ENCODE results near the gene NAGK. TPM values are rescaled to one million over a fixed set of nuclear protein-coding genes. Genes with fewer than 3 reads are reported as not detected.
"Not testable (repeated sequence)": the region's sequence is repeated elsewhere in the genome, so short reads cannot be mapped to it uniquely, and the experiment has no call there.

The NAGK gene
- total RNA-seq, 1 experiment from 2014 or later = 58.9 TPM

DNA sequence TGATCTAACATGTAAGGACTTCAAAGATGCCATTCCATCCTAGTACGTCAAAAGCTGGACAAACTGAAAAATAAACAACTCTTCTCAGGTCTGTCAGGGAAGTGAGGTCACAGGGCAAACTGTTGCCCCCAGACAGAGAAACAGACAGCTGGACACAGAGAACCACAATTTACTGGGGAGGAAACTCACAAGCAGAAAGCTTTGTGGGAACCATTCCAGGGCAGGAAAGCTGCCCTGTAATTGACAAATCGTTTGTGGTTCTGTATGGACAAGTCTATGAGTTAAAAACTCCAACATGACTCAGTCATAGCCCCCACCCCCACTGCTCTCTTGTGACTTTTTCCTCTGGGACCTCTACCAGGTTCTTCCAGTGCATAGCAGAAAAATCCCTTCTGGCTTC is 33.2 kb downstream of the NAGK start (continued):
- no peak for TF ChIP-seq ATF2 (CRISPR knock-in tag; IDR thresholded peaks at IDR 0.05; ENCODE audit: borderline replicate concordance, low read depth)
- no peak for TF ChIP-seq IRF2 (CRISPR knock-in tag; IDR thresholded peaks at IDR 0.05; ENCODE audit: borderline replicate concordance, low read depth)

DNA sequence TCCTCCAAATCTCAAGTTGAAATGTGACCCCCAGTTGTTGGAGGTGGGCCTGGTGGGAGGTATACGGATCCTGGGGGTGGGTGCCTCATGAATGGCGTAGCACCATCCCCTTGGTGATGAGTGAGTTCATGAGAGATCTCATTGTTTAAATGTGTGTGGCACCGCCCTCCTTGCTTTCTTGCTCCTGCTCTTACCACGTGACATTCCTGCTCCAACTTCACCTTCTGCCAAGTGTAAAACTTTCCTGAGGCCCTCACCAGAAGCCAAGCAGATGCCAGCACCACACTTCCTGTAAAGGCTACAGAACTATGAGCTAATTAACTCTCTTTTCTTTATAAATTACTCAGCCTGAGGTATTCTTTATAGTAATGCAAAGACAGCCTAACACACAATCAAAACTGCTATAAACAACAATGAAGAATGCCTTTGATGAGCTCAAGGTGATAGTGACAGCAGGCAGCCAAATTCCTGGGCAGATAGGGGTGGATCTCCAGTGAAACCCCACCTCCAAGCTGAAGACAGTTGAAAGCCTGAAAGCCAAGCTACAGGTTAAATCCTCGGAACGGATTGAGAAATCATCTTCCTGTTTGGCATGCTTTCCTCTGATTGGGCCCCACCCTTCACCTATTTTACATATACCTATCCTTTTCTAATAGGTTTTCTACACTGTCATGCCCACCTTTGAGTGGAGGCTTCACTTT is 34.7 kb downstream of the NAGK start:
- DNase-seq (ENCODE audit: low spot score) = no peak
- peak overlapping the region; percentile 84 for H3K27ac Mint-ChIP-seq

GRCh38 chr2:71103809-71104208 is 35.4 kb downstream of the NAGK start:
- H3K27ac Mint-ChIP-seq = peak overlapping the region; percentile 52; the same call in 1 of the 2 replicates
- TF ChIP-seq MXD4 (CRISPR knock-in tag; IDR thresholded peaks at IDR 0.05; ENCODE audit: borderline replicate concordance) (no peak), USF2 (CRISPR knock-in tag; IDR thresholded peaks at IDR 0.05) (no peak), CTCF (IDR thresholded peaks at IDR 0.05) (no peak), GRHL2 (CRISPR knock-in tag; IDR thresholded peaks at IDR 0.05; ENCODE audit: insufficient replicate concordance, severe bottlenecking) (no peak), KAT7 (CRISPR knock-in tag; IDR thresholded peaks at IDR 0.05; ENCODE audit: borderline replicate concordance) (no peak), NR3C1 (CRISPR knock-in tag; conservative IDR thresholded peaks at IDR 0.05; ENCODE audit: low read depth) (no peak)
- no peaks in the 10 kb centered on the region for H3K27me3 Mint-ChIP-seq (ENCODE audit: low read depth)
- ChIA-PET CTCF (interaction anchor here (1.0 to 5.9 kb wide), 4 partner anchors 34 to 119 kb away, joined by 3 to 56 read pairs (median 14); partner anchors contain the start of gene NAGK), POLR2A (no interaction called here)
- DNase-seq (ENCODE audit: low spot score) (no peak), ATAC-seq (no peak)
- H3K9me3 Mint-ChIP-seq = peaks cover 13% of the 10 kb centered on the region
- H3K4me3 Mint-ChIP-seq = no peak overlapping the region
- H3K36me3 Mint-ChIP-seq = no peaks in the 10 kb centered on the region
- peaks cover 28% of the 10 kb centered on the region for H3K4me1 Mint-ChIP-seq

More for the DNA sequence above, 34.7 kb downstream of the NAGK start:
- Mint-ChIP-seq H3K27me3 (ENCODE audit: low read depth) (no peaks in the 10 kb centered on the region), H3K36me3 (no peaks in the 10 kb centered on the region), H3K4me1 (peaks cover 29% of the 10 kb centered on the region), H3K4me3 (no peak overlapping the region), H3K9me3 (peaks cover 13% of the 10 kb centered on the region)
- peak; percentile 69; the same call in 1 of the 2 replicates for TF ChIP-seq USF2 (CRISPR knock-in tag; IDR thresholded peaks at IDR 0.05)
- no peak for TF ChIP-seq FOXK1 (CRISPR knock-in tag; IDR thresholded peaks at IDR 0.05)
- TF ChIP-seq USF1 (CRISPR knock-in tag; IDR thresholded peaks at IDR 0.05) = peak; percentile 58
- POLR2A ChIA-PET = no interaction called here
- ATAC-seq = peak; percentile 70
- CTCF ChIA-PET = interaction anchor here (0.6 to 5.9 kb wide), 6 partner anchors 33 to 350 kb away, joined by 3 to 56 read pairs (median 4); partner anchors contain the start of genes DYSF and NAGK

DNA sequence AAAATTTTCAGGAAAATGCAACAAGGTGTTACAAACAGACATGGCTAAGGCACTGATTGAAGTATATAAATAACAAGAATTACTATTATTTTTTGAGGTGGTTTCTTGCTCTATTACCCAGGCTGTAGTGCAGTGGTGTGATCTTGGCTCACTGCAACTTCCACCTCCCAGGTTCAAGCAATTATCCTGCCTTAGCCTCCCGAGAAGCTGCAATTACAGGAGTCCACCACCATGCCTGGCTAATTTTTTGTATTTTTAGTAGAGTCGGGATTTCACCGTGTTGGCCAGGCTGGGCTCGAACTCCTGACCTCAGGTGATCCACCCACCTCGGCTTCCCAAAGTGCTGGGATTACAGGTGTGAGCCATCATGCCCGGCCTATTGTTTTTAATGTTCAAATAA is 38.0 kb downstream of the NAGK start:
- H3K36me3 Mint-ChIP-seq; POLR2A ChIA-PET; H3K27me3 Mint-ChIP-seq (ENCODE audit: low read depth); DNase-seq (ENCODE audit: low spot score); ATAC-seq; H3K4me3 Mint-ChIP-seq; H3K27ac Mint-ChIP-seq: not testable (repeated sequence)
- Mint-ChIP-seq H3K4me1 (peaks cover 20% of the 10 kb centered on the region), H3K9me3 (peaks cover 13% of the 10 kb centered on the region)
- CTCF ChIA-PET = interaction anchor here (0.7 to 1.6 kb wide), 3 partner anchors 8 to 158 kb away, joined by 3 to 7 read pairs (median 3); no protein-coding TSS in a partner anchor
